ENCODE data around the gene IQCB1. TPM values are rescaled to one million over a fixed set of nuclear protein-coding genes. Genes with fewer than 3 reads are reported as not detected.

IQCB1 gene
- total and polyA plus RNA-seq, 4 donors, result 2.8 to 14.0 (median 9.4) TPM

GRCh38 chr3:121730940-121731687 lies 103.7 kb downstream of the IQCB1 start:
- H3K9me3 ChIP-seq (ENCODE audit: control insufficient read depth in 4 of 4, low read length in 3 of 4), result no peaks in the 10 kb centered on the region
- no peak overlapping the region for H3K9ac ChIP-seq (ENCODE audit: low read depth in 1 of 2, low read length in 2 of 2)
- WGBS, result 93% methylated on average over 8 of the region's 8 CpGs
- no peaks in the 10 kb centered on the region for H3K27me3 ChIP-seq (ENCODE audit: control insufficient read depth in 4 of 4, insufficient read depth in 4 of 4, low read length in 3 of 4)
- H3K4me3 ChIP-seq (ENCODE audit: low read depth in 1 of 3, low read length in 3 of 3), result no peak overlapping the region
- H3K4me1 ChIP-seq (ENCODE audit: control insufficient read depth in 4 of 4, insufficient read depth in 4 of 4, low read length in 3 of 4), result no peaks in the 10 kb centered on the region
- no peak for DNase-seq (ENCODE audit: low spot score)
- no peak overlapping the region for H3K27ac ChIP-seq (ENCODE audit: low read depth in 1 of 2, low read length in 2 of 2)
- peaks cover 0 to 17% (median 13%) of the 10 kb centered on the region in 4 donors for H3K36me3 ChIP-seq (ENCODE audit: control insufficient read depth in 4 of 4, insufficient read depth in 3 of 4, low read depth in 1 of 4, low read length in 3 of 4)
- no peak for TF ChIP-seq YY1 (IDR thresholded peaks at IDR 0.05)
- TF ChIP-seq MAX (IDR thresholded peaks at IDR 0.05), result no peak
- TF ChIP-seq HNF4G (IDR thresholded peaks at IDR 0.05), result no peak
- TF ChIP-seq GABPA (IDR thresholded peaks at IDR 0.05 in 1 of 2, conservative IDR thresholded peaks at IDR 0.05 in 1 of 2), result no peak
- TF ChIP-seq TAF1 (conservative IDR thresholded peaks at IDR 0.05), result no peak
- TF ChIP-seq RAD21 (IDR thresholded peaks at IDR 0.05), result no peak
- TF ChIP-seq FOXA1 (IDR thresholded peaks at IDR 0.05), result no peak
- TF ChIP-seq CTCF (IDR thresholded peaks at IDR 0.05; ENCODE audit: low read depth, low read length, missing input control), result no peak

- peaks cover 16 to 68% (median 56%) of the 10 kb centered on the region in 4 donors for H3K36me3 ChIP-seq (ENCODE audit: control insufficient read depth in 4 of 4, insufficient read depth in 3 of 4, low read depth in 1 of 4, low read length in 3 of 4)
- 90% methylated on average over 1 of the region's 1 CpG for WGBS
- H3K27me3 ChIP-seq (ENCODE audit: control insufficient read depth in 4 of 4, insufficient read depth in 4 of 4, low read length in 3 of 4), result no peaks in the 10 kb centered on the region
- no peak overlapping the region for H3K9ac ChIP-seq (ENCODE audit: low read depth in 1 of 2, low read length in 2 of 2)
- no peaks in the 10 kb centered on the region for H3K9me3 ChIP-seq (ENCODE audit: control insufficient read depth in 4 of 4, low read length in 3 of 4)
- no peak overlapping the region for H3K27ac ChIP-seq (ENCODE audit: low read depth in 1 of 2, low read length in 2 of 2)
- DNase-seq (ENCODE audit: low spot score), result no peak
- H3K4me3 ChIP-seq (ENCODE audit: low read depth in 1 of 3, low read length in 3 of 3), result no peak overlapping the region
- H3K4me1 ChIP-seq (ENCODE audit: control insufficient read depth in 4 of 4, insufficient read depth in 4 of 4, low read length in 3 of 4), result no peaks in the 10 kb centered on the region
- no peak for TF ChIP-seq NR2F2 (IDR thresholded peaks at IDR 0.05)
- TF ChIP-seq FOXA2 (IDR thresholded peaks at IDR 0.05), result no peak
- no peak for TF ChIP-seq GABPA (IDR thresholded peaks at IDR 0.05 in 1 of 2, conservative IDR thresholded peaks at IDR 0.05 in 1 of 2)
- no peak for TF ChIP-seq HNF4G (IDR thresholded peaks at IDR 0.05)
- TF ChIP-seq ATF3 (IDR thresholded peaks at IDR 0.05), result no peak
Measured at GRCh38 chr3:121724130-121724529, 110.7 kb downstream of the IQCB1 start.

- no peak overlapping the region for H3K27ac ChIP-seq (ENCODE audit: low read depth in 1 of 2, low read length in 2 of 2)
- H3K4me3 ChIP-seq (ENCODE audit: low read depth in 1 of 3, low read length in 3 of 3), result no peak overlapping the region
Measured at GRCh38 chr3:121723485-121723884, 111.4 kb downstream of the IQCB1 start.

More at GRCh38 chr3:121723485-121723884, 111.4 kb downstream of the IQCB1 start:
- TF ChIP-seq JUND (IDR thresholded peaks at IDR 0.05) (no peak), FOXA1 (IDR thresholded peaks at IDR 0.05) (no peak), RXRA (IDR thresholded peaks at IDR 0.05) (no peak), ATF3 (IDR thresholded peaks at IDR 0.05) (no peak), CTCF (IDR thresholded peaks at IDR 0.05; ENCODE audit: low read depth, low read length, missing input control) (no peak)
- DNase-seq (ENCODE audit: low spot score), result no peak
- H3K27me3 ChIP-seq (ENCODE audit: control insufficient read depth in 4 of 4, insufficient read depth in 4 of 4, low read length in 3 of 4), result no peaks in the 10 kb centered on the region
- H3K4me1 ChIP-seq (ENCODE audit: control insufficient read depth in 4 of 4, insufficient read depth in 4 of 4, low read length in 3 of 4), result no peaks in the 10 kb centered on the region
- no peaks in the 10 kb centered on the region for H3K9me3 ChIP-seq (ENCODE audit: control insufficient read depth in 4 of 4, low read length in 3 of 4)
- H3K36me3 ChIP-seq (ENCODE audit: control insufficient read depth in 4 of 4, insufficient read depth in 3 of 4, low read depth in 1 of 4, low read length in 3 of 4), result peaks cover 16 to 65% (median 57%) of the 10 kb centered on the region in 4 donors
- no peak overlapping the region for H3K9ac ChIP-seq (ENCODE audit: low read depth in 1 of 2, low read length in 2 of 2)
- 84% methylated on average over 1 of the region's 1 CpG for WGBS
